ENCODE data around the gene ASPSCR1. TPM values are rescaled to one million over a fixed set of nuclear protein-coding genes. Genes with fewer than 3 reads are reported as not detected.

Gene ASPSCR1
- total and polyA plus RNA-seq, 2 of the 13 experiments (the other 11 are each of a cell fraction or from before 2014, with no cell fraction given), result 274 to 314 TPM

DNA sequence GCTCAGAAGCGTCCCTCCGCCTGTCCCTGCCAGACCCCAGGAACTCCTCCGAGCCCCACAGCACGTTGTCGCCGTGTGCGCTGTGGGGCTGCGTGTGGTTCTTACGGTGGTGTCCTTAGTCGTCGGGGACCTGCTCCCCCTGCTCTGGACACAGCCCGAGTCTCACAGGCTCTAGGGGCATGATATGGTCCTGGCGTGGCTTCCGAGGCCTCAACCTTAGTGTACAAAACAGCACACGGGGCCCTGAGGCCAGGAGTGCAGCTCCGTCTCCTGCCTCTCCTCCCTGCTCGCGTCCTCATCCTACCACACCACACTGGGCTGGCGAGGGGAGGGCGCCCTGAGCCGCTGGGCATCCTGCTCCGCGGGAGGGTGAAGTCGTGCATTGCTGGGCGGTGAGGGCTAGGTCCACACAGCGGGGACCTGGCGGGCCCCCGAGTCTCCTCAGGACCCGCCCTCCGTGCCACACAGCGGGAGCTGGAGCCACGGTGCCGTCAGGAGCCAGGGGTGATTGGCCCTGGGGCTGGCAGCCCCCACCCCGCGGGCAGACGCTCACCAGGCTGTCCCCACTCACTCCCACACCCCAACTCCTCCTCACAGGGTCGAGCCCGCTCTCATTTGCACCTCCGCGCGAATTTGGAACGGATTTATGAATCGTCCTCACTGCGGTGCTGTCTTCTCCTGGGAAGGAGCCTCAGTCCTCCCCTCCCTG is 48.7 kb upstream of the ASPSCR1 start (continued):
- TF ChIP-seq, protein P1, sequence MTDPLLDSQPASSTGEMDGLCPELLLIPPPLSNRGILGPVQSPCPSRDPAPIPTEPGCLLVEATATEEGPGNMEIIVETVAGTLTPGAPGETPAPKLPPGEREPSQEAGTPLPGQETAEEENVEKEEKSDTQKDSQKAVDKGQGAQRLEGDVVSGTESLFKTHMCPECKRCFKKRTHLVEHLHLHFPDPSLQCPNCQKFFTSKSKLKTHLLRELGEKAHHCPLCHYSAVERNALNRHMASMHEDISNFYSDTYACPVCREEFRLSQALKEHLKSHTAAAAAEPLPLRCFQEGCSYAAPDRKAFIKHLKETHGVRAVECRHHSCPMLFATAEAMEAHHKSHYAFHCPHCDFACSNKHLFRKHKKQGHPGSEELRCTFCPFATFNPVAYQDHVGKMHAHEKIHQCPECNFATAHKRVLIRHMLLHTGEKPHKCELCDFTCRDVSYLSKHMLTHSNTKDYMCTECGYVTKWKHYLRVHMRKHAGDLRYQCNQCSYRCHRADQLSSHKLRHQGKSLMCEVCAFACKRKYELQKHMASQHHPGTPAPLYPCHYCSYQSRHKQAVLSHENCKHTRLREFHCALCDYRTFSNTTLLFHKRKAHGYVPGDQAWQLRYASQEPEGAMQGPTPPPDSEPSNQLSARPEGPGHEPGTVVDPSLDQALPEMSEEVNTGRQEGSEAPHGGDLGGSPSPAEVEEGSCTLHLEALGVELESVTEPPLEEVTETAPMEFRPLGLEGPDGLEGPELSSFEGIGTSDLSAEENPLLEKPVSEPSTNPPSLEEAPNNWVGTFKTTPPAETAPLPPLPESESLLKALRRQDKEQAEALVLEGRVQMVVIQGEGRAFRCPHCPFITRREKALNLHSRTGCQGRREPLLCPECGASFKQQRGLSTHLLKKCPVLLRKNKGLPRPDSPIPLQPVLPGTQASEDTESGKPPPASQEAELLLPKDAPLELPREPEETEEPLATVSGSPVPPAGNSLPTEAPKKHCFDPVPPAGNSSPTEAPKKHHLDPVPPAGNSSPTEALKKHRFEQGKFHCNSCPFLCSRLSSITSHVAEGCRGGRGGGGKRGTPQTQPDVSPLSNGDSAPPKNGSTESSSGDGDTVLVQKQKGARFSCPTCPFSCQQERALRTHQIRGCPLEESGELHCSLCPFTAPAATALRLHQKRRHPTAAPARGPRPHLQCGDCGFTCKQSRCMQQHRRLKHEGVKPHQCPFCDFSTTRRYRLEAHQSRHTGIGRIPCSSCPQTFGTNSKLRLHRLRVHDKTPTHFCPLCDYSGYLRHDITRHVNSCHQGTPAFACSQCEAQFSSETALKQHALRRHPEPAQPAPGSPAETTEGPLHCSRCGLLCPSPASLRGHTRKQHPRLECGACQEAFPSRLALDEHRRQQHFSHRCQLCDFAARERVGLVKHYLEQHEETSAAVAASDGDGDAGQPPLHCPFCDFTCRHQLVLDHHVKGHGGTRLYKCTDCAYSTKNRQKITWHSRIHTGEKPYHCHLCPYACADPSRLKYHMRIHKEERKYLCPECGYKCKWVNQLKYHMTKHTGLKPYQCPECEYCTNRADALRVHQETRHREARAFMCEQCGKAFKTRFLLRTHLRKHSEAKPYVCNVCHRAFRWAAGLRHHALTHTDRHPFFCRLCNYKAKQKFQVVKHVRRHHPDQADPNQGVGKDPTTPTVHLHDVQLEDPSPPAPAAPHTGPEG (CRISPR knock-in tag; IDR thresholded peaks at IDR 0.05), result no peak
- TF ChIP-seq, protein P2, sequence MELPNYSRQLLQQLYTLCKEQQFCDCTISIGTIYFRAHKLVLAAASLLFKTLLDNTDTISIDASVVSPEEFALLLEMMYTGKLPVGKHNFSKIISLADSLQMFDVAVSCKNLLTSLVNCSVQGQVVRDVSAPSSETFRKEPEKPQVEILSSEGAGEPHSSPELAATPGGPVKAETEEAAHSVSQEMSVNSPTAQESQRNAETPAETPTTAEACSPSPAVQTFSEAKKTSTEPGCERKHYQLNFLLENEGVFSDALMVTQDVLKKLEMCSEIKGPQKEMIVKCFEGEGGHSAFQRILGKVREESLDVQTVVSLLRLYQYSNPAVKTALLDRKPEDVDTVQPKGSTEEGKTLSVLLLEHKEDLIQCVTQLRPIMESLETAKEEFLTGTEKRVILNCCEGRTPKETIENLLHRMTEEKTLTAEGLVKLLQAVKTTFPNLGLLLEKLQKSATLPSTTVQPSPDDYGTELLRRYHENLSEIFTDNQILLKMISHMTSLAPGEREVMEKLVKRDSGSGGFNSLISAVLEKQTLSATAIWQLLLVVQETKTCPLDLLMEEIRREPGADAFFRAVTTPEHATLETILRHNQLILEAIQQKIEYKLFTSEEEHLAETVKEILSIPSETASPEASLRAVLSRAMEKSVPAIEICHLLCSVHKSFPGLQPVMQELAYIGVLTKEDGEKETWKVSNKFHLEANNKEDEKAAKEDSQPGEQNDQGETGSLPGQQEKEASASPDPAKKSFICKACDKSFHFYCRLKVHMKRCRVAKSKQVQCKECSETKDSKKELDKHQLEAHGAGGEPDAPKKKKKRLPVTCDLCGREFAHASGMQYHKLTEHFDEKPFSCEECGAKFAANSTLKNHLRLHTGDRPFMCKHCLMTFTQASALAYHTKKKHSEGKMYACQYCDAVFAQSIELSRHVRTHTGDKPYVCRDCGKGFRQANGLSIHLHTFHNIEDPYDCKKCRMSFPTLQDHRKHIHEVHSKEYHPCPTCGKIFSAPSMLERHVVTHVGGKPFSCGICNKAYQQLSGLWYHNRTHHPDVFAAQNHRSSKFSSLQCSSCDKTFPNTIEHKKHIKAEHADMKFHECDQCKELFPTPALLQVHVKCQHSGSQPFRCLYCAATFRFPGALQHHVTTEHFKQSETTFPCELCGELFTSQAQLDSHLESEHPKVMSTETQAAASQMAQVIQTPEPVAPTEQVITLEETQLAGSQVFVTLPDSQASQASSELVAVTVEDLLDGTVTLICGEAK (IDR thresholded peaks at IDR 0.05), result no peak
- TF ChIP-seq, protein P2 (CRISPR knock-in tag; IDR thresholded peaks at IDR 0.05), result peak; percentile 38; the same call in 1 of the 2 replicates
- TF ChIP-seq, protein P3, sequence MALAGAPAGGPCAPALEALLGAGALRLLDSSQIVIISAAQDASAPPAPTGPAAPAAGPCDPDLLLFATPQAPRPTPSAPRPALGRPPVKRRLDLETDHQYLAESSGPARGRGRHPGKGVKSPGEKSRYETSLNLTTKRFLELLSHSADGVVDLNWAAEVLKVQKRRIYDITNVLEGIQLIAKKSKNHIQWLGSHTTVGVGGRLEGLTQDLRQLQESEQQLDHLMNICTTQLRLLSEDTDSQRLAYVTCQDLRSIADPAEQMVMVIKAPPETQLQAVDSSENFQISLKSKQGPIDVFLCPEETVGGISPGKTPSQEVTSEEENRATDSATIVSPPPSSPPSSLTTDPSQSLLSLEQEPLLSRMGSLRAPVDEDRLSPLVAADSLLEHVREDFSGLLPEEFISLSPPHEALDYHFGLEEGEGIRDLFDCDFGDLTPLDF (CRISPR knock-in tag; IDR thresholded peaks at IDR 0.05), result no peak
- TF ChIP-seq NONO (IDR thresholded peaks at IDR 0.05) (no peak), NONO (CRISPR knock-in tag; conservative IDR thresholded peaks at IDR 0.05) (no peak), SIN3A (IDR thresholded peaks at IDR 0.05; ENCODE audit: borderline replicate concordance, low read depth, low read length) (no peak), ZNF547 (CRISPR knock-in tag; IDR thresholded peaks at IDR 0.05) (0 out of 2 replicates have a peak, but pooled peaks have one; percentile 76), ELF3 (CRISPR knock-in tag; IDR thresholded peaks at IDR 0.05) (no peak), NR3C1 (CRISPR knock-in tag; IDR thresholded peaks at IDR 0.05) (no peak)
- TF ChIP-seq, protein P4, sequence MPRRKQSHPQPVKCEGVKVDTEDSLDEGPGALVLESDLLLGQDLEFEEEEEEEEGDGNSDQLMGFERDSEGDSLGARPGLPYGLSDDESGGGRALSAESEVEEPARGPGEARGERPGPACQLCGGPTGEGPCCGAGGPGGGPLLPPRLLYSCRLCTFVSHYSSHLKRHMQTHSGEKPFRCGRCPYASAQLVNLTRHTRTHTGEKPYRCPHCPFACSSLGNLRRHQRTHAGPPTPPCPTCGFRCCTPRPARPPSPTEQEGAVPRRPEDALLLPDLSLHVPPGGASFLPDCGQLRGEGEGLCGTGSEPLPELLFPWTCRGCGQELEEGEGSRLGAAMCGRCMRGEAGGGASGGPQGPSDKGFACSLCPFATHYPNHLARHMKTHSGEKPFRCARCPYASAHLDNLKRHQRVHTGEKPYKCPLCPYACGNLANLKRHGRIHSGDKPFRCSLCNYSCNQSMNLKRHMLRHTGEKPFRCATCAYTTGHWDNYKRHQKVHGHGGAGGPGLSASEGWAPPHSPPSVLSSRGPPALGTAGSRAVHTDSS (CRISPR knock-in tag; conservative IDR thresholded peaks at IDR 0.05), result no peak
